HG02885 (cell line): ENCODE results near the gene KCNJ5.

ENCODE experiments used
- ATAC-seq: cut with Tn5 transposase; IDR thresholded peaks from one replicate; pipeline ENCODE4 v1.9.1; 2021; ENCODE audit warnings: mild to moderate bottlenecking; ENCODE audit not compliant: unreplicated experiment, poor library complexity

KCNJ5 gene

DNA sequence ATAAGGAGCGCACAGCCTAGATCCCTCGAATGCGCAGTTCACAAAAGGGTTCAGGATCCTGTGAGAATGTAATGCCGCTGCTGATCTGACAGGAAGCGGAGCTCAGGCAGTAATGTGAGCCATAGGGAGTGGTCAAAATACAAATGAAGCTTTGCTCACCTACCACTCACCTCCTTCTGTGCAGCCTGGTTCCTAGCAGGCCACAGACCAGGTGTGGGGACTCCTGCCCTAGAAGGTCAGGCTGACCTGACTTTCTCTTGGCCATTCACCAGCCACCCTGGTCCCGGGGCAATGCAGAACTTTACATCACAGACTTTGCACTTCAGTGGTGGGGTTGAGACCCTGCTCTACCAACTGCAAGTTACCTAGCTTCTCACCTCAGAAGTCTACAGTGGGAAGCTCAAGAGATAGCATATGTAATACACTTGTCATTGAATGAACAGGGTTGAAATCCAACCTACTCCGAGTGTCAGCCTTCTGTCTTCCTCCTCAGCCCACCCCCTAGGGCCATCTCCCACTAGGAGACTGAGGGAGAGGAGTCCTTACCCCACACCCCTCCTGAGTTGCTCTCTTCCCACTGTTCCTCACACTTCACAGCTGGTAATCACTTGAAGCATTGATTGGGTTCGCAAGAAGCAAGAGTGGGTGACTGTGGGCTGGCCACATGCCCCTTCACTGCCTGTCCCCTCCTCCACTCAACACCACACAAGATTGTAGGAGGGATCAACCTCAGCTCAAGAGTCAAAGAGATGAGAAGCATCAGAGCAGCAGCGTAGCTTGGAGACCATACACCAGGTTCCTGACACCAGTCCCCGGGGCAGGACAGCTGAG is 22.1 kb upstream of the KCNJ5 start:
- no peak for ATAC-seq

DNA sequence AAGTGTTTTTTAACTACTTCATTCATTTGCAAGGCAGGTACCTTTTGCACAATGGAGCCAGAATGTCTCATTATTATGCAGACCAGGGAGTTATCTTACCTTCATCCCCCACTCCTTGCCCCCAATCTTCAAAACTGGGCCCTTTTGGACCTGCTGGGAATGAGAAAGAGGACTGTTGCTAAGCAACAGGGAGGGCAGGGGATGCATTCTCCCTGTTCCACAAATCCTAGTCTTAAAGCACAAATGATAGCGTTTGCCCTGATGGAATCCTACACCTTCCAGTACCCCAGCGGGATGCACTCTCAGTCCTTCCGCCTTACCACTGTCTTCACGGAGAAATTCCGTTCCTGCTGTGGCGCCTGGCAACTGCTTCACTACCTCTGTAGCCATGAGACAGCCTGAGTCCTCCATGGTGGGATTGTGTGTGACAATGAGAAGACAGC is 20.0 kb upstream of the KCNJ5 start:
- no peak for ATAC-seq

DNA sequence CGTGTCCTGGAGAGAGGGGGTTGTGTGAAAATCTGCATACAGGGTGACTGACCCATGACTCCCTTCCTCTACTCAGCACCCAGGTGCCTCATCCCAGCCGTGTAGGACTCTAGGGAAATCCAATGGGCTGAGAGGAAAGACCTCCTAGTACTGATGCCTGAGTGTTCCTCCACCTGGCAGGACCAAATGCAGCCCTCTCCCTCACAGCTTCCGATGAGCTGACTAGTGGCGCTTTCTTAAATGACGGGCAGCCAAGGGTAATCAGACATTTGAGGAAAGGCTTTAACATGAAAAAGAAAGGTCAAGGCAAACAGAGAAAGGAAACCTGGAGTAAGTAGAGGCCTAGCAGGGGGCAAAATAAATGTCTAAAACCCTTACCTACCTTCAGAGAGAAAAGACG is 19.1 kb upstream of the KCNJ5 start:
- ATAC-seq = no peak

DNA sequence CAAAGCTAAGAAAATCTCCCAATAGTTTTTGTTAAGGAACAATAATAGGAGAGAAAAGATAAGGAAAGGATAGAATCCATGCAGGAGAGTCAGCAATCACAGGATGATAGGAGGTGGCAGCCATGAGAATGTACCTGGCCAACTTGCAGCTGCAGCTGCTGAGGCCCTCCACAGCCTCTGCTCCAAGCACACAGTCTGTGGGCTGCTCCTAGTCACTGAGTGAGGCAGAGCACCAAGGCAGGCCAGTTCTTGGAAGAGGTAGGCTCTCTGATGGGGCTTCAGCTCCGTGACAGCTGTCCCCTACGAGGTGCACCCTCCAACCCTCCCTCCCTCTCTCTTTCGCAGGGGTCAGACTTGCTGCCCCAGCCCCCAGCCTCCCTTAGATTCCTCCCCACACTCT is 18.6 kb upstream of the KCNJ5 start:
- ATAC-seq = no peak

DNA sequence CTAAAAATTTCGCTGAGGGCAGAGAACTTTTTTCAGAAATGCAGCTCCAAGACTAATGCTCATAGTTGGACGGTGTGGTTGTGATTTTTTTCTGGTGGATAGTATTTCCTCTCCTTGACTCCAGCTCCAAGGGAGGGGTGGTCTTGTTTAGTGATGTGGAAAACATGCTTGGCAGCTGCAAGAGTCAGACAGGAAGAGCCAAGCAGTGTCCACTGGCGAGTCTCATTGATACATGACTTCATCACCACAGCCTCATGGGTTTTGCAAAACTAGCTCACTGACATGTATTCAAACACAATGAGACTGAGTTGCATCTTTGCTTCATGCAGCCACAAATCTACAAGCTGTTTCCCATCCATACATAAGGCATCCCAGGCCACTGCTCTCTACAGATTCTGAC is 16.7 kb upstream of the KCNJ5 start:
- ATAC-seq = no peak

DNA sequence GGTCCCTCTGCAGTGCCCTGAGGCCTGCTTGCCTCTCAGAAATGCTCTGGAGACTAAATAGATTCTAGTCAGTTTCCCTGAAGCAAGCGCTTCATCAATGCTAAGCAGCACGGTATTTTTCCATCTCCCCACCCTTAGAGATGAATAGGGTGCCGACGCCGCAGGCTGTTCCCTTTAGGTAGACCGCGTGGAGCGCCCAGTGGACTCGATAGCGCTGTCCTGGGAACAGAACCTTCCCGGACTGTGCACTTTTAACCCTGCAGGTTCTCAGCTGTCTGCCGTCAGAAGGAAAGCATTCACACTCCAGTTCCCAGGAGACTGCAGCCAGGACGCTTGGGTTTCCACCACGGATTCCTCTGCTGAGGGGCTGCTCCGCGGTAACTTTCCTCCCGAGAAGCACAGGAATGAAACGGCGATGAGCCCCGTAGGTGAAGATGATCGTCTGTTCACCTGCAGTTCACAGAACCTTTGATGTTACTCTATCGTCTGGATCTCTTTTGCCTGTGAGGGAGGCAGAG is 15.0 kb upstream of the KCNJ5 start:
- no peak for ATAC-seq

DNA sequence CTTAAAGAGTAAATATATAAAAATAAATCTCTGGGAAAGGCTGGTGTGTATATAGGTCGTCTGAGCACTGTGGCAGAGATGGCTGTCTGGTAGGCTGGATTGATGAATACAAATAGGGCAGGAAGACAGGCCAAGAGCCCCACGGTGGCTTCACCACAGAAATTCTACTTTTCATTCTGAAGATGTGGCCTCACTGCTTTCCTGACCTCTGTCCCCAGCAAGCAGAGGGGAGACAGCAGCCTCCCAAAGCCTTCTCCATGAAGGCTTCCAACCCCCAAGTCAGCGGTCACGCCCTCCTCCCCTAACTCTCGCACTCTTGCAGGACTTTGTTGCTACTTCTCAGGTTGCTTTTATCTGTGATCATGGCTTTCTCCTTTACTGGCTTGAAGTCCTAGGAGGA is 13.4 kb upstream of the KCNJ5 start:
- ATAC-seq = no peak

DNA sequence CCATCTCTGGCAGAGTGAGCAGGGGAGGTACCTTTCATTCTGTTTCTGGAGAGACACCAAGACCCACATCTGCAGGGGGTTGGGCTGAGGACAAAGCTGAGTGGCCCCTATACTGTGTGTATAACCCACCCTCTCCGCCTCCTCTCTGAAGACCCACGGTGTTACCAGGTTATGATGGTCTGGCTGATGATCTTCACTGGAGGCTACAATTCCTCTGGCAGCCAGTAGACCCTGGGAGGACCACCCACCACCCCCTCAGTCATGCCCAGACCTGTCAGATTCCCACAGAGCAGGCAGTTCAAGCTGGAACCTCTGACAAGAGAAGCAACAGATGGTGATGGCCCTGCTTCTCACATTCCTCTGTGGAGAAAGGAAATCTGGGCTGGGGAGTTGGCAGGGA is 12.7 kb upstream of the KCNJ5 start:
- no peak for ATAC-seq

DNA sequence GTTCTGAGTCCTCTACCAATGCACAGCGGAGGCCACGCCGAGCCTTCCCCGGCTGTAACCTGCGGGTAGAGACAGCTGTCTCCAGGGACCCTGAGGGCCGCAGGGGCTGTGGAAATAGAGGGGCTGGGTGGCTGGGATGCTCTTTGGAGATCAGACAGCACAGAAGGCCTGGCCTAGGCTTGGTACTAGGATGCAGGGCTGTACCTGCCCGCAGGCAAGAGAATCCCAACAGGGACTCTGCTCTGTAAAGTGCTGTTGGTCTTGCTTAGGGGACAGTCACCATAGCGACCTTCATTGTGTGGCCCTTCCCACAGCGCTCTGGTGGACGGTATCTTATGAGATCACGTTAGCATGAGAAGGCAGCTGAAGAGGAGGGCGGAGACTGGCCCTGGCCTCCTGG is 11.3 kb upstream of the KCNJ5 start:
- ATAC-seq = no peak

DNA sequence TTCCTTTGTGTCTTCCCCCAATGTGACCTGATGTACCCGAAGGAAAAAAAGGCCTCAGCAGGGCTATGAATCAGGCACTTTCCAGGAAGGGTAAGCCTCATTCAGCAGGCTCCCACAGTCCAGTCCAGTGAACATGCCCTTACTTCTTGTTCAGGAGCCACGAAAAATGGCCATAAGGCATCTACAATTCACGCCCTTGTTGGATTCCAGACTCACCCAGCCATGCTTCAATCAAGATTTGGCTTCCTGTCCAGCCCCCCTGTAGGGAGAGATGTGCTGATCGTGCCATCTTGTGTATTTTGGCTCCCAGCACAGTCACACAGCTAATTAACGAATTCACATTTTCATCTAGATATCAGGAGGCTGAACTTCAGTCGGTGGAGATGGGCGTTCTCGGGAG is 9.9 kb upstream of the KCNJ5 start:
- no peak for ATAC-seq

DNA sequence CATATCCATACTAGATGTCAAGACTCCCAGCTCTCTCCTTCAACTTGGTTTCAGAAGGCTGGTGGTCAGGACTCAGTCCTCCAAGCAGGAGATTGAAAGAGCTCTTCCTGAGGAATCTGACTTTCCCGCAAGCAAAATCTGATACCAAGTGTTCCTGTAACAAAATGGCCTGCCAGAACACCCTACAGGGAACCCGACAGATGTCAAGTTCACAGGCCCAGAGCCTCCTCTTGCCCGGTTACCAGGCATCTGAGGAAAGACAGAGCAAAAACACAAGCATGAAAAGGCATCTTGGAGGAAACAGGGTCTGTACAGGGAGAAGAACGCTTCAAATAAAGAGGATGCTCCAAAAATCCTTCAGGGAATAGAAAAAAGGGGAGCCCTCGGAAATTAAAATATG is 8.7 kb upstream of the KCNJ5 start:
- ATAC-seq = no peak

DNA sequence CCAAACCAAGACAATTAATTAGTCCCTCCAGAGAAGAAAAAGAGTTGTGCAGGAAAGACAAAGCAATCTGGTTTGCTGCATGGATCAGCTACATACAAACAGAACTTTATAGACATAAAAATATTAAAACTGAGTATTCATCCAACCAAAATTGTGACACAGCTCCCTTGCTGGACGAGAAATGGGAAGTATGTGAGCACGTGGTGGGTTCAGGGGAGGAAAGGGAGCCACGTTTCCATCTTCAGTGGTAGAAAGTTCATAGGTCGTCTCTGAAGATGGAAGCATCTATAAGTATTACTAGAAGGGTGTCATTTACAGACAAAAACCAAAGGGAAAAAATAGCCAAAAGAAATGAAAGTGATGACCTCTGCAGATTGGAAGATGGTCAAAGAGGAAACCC is 7.1 kb upstream of the KCNJ5 start:
- ATAC-seq = no peak

DNA sequence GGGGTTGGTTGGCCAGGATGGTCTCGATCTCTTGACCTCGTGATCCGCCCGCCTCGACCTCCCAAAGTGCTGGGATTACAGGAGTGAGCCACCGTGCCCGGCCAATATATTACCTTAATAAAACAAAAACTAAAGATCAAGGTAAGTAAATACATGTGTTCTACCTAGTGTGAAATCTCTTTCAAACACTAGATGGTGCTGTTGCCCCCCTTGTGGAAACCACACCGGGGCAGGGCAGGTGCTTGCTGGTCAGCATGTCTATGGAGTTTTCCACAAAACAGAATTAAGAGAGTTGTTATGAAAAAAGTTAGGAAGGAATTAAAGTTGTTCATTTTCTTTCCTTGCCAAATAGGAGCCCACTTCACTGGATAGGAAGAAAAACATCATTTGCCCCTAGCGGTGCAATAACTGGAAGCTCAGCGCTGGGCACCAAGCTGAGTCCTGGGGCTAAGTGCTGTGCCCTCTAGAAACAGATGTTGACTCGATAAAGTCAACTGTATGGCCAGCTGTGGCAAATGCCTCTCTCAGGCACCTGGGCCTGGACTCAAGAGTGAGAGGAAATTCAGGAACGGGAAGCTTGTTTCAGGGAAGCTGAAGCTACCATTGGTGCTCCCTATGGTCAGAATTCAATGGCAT is 6.3 kb upstream of the KCNJ5 start:
- ATAC-seq = peak; percentile 92

DNA sequence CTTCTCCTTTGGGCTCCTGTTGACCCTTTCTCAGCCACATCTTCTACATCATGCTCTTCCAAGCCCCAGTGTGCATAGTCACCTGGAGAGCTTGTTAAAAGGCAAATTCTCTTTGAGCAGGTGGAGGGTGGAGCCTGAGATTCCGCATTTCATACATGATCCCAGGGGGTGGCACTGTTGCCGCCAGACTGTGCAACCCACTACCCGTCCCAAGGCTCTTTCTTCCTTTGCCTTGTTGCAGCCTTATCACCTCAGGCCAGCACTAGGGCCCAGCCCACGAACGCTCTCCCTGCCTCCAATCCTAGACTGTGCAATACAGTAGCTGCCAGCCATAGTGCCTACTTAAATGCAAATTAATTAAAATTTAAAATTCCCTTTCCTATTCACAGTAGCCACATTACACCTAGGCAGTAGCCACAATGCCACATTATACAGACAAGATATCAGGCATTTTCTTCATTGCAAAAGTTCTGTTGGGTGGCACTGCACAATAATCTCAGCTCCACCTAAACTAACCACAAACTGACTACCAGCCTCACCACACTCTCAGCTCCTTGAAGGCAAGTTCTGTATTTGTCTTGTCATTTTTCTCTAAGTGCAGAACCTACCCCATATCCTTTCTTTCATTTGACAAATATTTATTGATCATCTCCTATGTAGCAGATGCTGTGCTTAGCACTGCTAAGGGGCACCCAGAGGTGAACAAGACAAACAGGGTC is 4.6 kb upstream of the KCNJ5 start:
- no peak for ATAC-seq

DNA sequence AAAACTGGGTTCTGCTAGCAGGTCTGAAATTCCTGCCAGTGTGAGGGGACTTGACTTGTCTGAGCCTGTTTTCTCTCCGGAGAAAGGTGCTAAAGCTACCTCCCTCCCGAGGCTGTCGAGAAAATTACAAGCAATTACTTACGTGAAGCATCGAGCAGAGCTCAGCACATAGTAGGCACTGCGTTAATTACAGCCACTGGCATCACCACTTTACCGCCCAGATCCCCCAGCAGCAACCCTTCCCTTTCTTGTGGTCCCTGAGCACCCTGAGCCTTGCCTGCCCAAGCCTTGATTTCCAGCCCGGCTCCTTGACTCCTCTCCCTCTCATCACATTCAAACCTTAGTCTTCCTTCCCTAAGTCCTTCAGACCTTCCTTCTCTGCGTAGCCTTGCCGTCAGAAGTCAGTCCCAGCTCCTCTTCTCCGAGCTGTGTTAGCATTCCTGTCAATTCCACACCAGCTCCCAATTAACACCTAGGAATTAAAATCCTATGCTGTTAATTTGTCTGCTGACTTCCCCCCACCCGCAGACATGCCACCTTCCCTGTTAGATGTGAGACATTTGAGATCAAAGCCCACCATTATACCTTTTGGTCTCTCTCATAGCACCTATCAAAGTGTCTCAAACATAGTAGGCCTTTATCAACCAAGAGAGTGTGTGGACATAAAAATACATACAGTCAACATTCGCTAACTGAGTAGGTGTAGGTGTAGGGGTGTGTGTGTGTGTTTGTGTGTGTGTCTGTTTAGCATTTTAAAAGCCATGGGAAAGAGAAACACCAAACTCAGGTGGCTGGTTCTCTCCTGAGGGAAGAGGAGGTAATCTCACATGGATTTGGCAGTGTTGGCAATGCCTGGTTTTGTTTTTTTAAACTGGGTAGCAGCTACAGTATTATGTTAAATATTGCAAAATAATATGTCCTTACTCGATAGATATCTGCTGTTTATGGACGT is 2.8 kb upstream of the KCNJ5 start:
- ATAC-seq = no peak

DNA sequence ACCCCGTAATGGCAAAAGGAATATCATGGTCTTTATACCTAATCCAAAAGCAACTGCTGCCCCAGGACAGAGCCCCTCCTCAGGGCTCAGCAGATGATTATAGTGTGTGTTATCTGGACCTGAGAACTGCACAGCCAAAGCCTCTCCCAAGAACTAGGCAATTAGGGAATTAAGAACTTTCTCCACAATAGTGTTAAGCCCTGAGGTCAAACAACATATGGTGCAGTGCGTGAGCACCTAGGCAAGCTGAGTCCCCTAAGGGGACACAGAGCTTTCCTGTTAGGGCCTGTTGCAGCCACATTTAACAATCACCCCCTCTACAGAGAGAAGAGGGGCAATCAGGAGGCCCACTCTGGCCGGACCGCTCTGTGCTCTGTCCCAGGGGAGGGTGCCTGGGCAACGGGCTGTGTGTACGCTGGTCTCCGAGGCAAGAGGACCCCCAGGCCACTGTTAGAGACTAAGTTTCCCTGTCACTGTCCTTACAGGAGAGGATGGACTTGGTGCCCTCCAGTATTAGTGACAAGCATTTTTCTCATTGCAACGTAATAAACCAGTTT is 1.4 kb upstream of the KCNJ5 start:
- no peak for ATAC-seq

DNA sequence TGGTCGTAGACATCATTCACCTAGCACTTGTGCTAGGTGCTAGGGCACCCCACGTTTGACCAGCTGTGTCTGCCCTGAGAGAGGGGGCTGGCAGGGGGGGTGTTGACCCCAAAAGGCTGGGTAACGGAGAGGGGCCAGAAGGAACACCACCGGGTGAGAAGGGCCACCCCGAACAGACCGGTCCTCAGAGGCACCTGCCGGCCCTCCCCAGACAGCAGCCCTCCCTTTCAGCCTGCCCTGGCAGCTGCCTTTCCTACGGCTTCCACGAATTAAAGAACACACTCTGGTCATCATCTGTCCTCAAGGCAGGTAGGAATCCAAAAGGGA is 977 bp upstream of the KCNJ5 start:
- ATAC-seq = no peak

DNA sequence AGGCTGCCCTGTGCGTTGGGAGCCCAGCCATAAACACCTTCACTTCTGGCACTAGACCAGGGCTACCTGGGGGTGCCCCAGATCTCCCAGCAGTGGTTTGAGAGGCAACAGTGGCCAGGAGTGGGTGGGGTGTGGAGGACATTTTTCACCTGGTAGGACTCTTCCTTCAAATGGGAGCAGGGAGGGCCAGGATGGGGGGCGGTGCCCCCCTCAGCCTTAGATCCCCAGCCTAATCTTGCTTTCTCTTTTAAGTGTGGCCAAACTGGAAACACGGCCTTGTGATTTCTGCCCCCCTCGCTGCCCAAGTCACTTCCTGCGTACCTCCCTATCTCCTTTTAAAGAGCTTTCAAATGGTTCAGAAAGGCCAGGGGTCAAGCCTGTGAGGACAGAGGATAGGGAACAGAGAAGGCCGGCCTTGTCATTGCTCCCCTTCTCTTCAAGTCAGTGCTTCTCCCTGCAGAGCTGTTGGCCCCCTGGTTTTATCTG is 800 bp downstream of the KCNJ5 start:
- no peak for ATAC-seq

DNA sequence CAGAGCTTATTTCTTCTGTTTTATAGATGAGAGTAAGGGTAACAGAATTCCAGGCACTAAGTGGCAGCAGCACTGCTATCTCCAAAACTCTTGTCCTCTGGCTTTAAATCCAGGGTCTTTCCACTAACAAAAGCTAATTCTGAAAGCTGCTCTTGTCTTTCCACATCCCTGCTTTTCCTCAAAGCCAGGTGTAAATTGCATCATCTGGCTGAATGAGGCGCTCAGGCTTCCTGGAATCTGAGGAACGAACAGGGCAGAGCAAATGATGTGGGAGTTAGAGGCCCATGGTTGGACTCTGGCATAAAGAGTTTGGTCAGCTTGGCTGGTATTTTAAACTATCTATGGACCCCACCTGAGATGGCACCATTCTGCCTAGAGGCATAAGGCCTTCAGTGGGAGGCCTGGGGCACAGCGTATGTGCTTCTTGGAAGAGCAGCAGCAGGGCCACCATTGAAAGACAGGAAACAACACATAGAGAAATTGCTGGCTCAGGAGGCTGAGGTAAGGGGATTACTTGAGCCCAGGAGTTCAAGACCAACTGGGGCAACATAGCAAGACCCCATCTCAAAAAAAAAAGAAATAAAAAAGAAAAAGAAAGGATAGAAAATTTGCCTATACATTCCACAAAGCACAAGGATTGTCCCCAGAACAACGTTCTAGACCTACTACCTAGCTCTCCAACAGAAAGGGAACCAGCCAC is 1.9 kb downstream of the KCNJ5 start:
- no peak for ATAC-seq
